HG03045 (cell line): ENCODE data around the gene IGFL1.
"Not testable (repeated sequence)": the region's sequence is repeated elsewhere in the genome, so short reads cannot be mapped to it uniquely, and the experiment has no call there.

Experiments
- ATAC-seq: cut with Tn5 transposase; IDR thresholded peaks from one replicate; pipeline ENCODE4 v1.9.1; 2021; ENCODE audit warnings: mild to moderate bottlenecking, moderate library complexity; ENCODE audit not compliant: unreplicated experiment

The IGFL1 gene

GRCh38 chr19:46221981-46222610 is 7.4 kb upstream of the IGFL1 start:
- no peak for ATAC-seq

- ATAC-seq: not testable (repeated sequence)
Observed at GRCh38 chr19:46223787-46224186, 5.8 kb upstream of the IGFL1 start.

- no peak for ATAC-seq
Observed at GRCh38 chr19:46224773-46225172, 4.8 kb upstream of the IGFL1 start.

- no peak for ATAC-seq
Observed at GRCh38 chr19:46225558-46226004, 4.0 kb upstream of the IGFL1 start.

GRCh38 chr19:46226438-46226973 is 3.0 kb upstream of the IGFL1 start:
- no peak for ATAC-seq

GRCh38 chr19:46232029-46232428 is 2.5 kb downstream of the IGFL1 start:
- no peak for ATAC-seq

GRCh38 chr19:46232468-46232867 is 2.9 kb downstream of the IGFL1 start:
- no peak for ATAC-seq

- ATAC-seq: no peak
Observed at GRCh38 chr19:46232938-46233621, 3.5 kb downstream of the IGFL1 start.

GRCh38 chr19:46233871-46234270 is 4.3 kb downstream of the IGFL1 start:
- ATAC-seq: not testable (repeated sequence)

- ATAC-seq: not testable (repeated sequence)
Observed at GRCh38 chr19:46238141-46238540, 8.6 kb downstream of the IGFL1 start.

GRCh38 chr19:46239193-46240024 is 9.9 kb downstream of the IGFL1 start:
- no peak for ATAC-seq

GRCh38 chr19:46240693-46241092 is 11.2 kb downstream of the IGFL1 start:
- no peak for ATAC-seq

GRCh38 chr19:46241626-46242025 is 12.1 kb downstream of the IGFL1 start:
- ATAC-seq: no peak

GRCh38 chr19:46243081-46243654 is 13.6 kb downstream of the IGFL1 start:
- ATAC-seq: not testable (repeated sequence)

- ATAC-seq: no peak
Observed at GRCh38 chr19:46250076-46250735, 20.7 kb downstream of the IGFL1 start.

- ATAC-seq: no peak
Observed at GRCh38 chr19:46251416-46251815, 21.9 kb downstream of the IGFL1 start.

- ATAC-seq: no peak
Observed at GRCh38 chr19:46254776-46255175, 25.2 kb downstream of the IGFL1 start.

GRCh38 chr19:46256855-46257254 is 27.3 kb downstream of the IGFL1 start:
- no peak for ATAC-seq

- not testable (repeated sequence) for ATAC-seq
Observed at GRCh38 chr19:46261501-46261900, 32.0 kb downstream of the IGFL1 start.

- ATAC-seq: not testable (repeated sequence)
Observed at GRCh38 chr19:46262684-46263296, 33.2 kb downstream of the IGFL1 start.
